HG03565 (cell line): ENCODE measurements around the gene TOB2.
"Not testable (repeated sequence)": the region's sequence is repeated elsewhere in the genome, so short reads cannot be mapped to it uniquely, and the experiment has no call there.

ENCODE experiments used
- ATAC-seq: cut with Tn5 transposase; IDR thresholded peaks from one replicate; pipeline ENCODE4 v1.9.1; 2021; ENCODE audit warnings: mild to moderate bottlenecking, moderate library complexity; ENCODE audit not compliant: unreplicated experiment

The TOB2 gene

DNA sequence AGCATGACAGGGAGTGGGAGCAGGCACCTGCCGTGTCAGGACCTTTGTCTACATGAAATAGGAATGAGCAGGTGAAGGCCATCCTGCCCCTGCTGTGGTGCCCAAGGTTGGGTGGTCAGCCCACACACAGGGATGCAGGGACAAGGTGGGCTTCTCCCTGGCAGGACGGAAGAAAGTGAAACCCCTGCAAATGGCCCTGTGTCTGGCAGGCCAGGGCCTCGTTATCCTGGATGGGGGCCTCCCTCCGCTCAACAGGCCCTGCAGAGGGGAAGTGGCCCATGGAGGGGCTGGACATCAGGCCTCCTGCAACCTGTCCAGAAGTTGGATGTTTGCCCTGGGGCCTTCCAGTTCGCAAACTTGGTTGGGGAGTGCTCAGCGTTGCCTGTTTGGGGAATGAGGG lies 14.9 kb downstream of the TOB2 start:
- no peak for ATAC-seq

DNA sequence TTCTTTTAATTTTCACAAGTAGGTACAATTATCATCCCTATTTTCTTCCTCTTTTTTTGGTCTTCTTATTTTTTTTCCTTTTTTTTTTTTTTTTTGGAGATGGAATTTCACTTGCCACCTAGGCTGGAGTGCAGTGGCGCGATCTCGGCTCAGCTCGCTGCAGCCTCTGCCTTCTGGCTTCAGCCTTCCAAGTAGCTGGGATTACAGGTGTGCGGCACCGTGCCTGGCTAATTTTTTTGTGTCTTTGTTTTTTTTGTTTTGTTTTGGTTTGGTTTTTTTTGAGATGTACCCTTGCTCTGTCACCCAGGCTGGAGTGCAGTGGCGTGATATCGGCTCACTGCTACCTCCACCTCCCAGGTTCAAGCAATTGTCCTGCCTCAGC lies 16.7 kb downstream of the TOB2 start:
- no peak for ATAC-seq

DNA sequence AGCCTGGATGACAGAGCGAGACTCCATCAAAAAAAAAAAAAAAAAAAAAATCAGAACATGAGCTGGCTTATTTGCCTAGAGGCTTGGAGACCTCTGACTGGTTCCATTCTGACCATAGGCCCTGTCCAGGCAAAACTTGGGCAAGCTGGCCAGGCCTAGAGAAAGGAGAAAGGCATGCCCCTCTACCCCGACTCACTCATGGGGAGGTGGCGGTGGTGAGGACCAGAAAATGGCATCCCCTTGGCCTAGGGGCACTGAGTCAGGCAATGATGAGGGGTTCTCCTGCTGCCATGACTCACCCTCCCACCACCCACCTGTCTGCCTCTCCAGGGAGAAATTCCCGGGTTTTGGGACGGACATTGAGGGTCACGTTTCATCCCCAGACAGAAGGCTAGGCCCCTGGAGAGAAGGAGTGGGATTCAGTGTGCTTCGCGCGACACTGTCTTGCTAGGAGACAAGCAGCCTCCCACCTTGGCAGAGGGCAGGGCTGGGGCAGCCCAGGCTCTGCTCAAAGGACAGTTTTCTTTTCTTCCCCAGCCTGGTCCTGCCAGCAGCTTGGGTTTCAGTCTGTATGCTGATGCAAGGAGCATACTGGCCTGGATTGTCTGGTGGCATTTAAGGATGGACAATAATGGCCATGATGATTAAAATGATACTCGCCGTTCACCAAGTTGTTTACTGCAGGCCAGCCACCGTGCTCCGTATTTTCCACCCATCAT lies 17.2 kb downstream of the TOB2 start:
- ATAC-seq, result no peak

DNA sequence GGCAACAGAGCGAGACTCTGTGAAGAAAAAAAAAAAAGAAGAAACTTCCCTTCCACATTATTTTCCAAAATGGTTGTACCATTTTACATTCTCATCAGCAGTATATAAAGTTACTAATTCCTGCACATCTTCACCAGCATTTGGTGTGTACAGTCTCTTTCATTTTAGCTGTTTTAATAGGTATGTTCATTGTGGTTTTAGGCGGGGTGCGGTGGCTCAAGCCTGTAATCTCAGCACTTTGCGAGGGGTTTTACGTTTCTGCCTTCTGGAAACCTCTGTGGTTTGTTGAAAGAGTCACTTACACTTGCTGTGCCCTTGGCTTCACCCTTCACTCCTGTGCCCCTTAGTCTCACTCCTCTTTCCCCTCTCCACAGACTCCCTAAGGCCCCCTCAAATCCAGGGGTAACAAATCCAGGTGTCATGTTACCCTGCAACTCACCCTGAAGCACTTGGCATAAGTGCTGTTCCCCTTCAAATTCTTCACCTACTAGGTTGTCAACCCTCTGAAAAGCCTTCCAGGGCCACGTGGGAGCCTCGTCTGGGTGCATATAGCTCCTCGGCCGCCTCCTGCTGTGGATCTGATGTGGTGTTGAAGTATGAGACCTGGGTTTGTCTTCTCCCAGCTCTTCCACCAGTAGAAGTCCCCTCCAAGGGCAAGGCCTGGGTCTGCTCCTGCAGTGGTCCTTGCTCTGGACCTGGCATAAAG lies 20.8 kb downstream of the TOB2 start:
- no peak for ATAC-seq

DNA sequence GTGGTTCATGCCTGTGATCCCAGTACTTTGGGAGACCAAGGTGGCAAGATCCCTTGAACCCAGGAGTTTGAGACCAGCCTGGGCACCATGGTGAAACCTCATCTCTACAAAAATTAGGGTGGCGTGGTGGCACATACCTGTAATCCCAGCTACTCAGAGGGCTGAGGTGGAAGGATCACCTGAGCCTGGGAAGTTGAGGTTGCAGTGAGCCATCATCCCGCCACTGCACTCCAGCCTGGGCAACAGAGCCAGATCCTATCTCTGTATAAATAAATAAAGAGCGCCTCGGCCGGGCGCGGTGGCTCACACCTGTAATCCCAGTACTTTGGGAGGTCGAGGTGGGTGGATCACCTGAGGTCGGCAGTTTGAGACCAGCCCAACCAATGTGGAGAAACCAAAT lies 27.9 kb downstream of the TOB2 start:
- no peak for ATAC-seq

DNA sequence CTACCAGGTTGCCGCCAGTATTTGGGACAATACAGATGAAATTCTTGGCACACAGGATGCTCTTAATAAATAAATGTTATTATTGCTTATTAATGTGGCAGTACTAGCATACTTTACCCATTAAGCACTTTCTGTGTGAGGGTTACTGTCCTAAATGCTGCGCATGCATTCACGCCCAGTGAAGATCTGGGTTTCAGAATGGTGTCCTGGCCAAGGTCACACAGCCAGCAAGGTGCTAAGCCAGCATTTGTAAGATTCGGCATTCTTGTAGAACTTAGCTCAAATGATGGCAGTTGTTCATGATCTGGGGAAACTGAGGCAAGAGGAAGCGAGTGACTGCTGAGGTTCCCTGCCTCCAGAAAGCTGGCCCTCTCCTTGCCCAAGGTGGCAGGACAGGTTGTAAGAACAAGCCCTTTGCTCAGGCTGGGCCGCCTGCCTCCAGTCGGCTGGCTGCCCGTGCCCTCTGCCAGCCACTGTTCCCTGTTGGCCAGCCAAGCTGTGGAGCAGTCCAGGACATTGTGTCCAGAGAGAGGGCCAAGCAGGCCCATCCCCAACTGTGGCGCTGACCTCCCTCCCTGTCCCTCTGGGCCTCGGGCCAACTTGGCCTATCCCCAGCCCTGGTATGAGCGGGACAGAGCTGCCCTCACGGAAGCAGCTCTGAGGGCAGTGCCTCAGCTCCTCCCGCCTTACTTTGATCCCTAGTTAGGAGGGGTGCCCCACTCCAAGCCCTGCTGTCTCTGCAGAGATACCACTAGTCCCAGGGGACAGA lies 28.8 kb downstream of the TOB2 start:
- no peak for ATAC-seq

DNA sequence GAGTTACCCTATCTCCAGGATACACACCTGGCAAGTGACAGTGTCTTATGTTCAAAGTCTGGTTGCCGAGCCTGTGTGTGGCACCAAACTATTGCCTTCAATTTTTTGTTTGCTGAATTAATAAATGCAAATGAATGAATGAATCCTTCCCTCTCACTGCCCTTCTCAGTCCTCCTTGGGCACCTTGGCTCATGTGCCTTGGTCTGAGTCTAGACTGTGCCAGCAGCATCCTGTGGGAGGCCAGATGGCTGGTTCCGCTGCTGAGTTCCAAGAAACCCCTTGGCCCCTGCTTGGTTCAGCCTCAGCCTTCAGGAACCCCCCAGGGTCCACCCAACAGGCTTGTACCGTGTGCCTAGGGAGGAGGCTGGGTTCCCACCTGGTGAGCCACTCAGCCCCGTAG lies 31.0 kb downstream of the TOB2 start:
- ATAC-seq, result no peak

DNA sequence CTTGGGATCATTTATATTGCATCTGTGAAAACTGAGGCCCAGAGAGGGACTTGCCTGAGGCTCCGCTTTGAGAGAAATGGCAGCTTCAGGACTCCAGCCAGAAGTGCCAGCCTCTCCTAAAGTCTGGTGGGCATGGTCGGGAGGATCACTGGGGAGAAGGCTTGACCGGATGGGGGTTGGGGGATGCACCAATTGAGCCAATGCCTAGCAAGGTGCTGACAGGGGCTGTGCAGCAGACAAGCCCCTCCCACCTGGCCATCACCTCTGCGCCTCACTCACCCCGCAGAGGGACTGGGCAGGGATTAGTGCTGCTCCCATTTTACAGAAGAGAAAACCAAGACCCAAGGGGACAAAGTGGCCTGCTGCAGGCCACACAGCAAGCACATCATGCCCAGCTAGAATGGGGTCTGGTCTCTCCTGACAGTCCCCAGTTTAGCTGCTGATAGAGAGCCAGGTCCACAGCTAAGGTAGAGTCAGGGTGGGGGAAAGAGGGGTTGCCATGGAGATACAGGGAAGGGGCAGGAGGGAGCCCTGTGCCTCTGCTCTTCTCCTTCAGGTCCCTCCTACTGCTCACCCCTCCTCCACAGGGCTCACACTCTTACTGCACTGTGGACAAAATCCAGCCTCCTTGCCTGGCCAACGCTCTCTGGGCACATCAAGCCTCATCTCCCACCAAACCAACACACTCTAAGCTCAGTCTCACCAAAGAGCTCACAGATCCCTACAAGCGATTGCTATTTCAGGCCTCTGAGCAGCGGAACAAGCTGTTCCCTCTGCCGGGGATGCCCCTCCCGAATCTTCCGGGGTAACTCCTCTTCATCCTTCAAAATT lies 35.4 kb downstream of the TOB2 start:
- no peak for ATAC-seq

DNA sequence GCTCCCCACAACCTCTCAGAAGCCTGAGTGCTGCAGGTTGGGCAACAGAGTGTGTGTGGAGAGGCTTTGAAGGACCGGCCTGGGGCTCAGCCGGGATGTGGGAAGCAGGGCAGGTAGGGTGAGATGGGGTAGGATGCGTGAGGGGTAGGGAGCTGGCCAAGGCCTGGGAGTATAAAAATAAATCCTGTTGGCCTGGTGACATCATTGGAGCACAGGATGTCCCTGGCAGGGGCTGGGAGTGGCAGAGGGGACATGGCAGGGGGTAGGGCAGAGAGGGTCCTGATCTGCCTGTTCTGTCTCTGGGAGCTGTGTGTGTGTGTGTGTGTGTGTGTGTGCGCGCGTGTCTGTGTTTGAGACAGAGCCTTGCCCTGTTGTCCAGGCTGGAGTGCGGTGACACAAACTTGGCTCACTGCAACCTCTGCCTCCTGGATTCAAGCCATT lies 36.3 kb downstream of the TOB2 start:
- ATAC-seq, result no peak

DNA sequence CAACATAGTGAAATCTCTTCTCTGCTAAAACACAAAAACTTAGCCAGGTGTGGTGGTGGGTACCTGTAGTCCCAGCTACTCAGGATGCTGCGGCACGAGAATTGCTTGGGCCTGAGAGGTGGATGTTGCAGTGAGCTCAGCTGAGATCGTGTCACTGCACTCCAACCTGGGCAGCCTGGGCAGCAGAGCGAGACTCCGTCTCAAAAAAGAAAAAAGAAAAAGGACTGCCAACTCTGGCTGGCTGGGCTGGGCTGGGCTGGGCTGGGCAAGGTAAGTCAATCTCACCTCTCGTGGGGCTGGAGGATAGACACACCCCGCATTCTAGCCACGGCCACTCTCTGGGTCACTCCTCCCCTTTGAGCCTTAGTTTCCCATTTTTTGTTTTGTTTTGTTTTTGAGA lies 37.9 kb downstream of the TOB2 start:
- no peak for ATAC-seq

DNA sequence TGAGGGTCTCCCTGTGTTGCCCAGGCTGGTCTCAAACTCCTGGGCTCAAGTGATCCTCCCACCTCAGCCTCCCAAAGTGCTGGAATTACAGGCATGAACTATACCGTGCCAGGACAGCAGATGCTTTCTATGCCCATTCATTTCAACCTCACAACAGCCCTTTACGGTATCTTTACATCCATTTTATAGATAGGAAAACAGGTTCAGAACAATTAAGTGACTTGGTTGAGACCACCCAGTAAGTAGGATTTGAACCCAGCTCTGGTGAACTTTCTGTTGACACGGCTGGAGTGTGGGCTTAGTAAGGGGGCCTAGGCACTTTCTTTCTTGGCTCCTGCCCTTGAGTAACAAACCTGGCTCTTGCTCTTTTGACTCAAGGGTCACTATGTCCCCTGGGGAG lies 39.2 kb downstream of the TOB2 start:
- ATAC-seq, result no peak

DNA sequence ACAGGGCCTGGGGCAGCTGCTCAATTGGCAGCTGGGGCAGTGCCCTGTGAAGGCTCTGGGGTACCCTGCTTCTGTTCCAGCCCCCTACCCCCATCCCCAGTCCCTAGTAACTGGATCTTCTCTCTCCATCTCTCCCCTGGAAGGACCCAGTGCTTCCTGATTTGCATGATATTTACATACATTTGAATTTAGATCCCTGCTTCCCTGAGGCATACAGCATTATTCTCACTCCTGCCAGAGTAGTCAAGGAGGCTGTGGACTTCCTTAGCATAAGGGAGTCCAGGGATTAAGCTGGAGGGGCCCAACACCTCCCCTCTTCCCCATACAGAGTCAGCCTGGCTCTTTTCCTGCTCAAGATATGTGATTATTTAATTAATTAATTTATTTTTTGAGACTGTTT lies 40.2 kb downstream of the TOB2 start:
- ATAC-seq, result no peak

DNA sequence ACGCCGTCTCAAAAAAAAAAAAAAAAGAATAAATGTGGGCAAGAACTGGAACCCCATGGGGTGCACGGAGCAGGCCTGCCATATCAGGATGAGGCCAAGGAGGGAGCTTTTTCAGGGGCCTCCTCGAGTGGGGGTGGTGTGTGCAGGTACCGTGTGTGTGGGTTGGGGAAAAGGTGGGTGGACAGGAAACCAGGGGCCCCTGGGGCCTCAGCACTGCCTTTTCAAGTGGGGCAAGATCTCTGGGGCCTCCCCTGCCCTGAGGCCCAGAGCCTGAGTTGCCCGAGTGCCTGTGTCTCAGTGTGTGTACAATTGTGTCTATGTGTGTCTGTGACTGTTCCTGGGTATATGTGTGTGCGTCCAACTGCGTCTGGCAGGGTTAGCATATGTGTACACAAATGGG lies 41.0 kb downstream of the TOB2 start:
- ATAC-seq, result no peak

DNA sequence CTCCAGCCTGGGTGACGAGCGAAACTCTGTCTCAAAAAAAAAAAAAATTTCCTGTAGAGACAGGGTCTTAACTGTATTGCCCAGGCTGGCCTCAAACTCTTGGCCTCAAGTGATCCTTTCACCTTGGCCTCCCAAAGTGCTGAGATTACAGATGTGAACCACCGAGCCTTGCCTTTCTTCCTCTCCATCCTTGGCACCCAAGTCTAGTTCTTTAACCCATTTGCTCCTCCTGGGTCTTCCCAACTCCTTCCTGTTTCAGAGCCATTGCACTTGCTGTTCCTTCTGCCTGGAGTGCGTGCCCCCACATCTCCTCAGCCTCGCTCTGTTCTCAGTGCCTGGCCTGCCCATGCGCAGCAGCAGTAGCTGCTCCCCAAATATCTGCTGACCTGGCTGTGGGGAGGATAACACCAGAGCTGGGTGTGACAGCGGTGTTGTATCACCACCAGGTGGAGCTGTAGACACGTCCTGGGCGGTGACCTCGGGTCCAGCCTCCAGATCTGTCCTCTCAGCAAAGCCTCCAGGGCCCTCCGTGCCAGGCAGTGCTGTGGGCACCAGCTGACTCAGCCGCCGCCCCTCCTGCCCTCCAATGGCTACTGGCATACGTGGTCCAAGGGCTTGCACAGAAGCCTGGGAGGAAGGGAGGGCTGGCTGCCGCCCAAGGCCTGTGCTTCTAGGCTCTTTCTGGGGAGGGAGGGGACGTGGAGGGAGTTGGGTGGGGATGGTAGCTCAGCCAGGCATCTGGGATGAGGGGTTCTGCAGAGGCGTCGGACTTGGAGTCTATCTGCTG lies 42.9 kb downstream of the TOB2 start:
- ATAC-seq, result peak; percentile 75

DNA sequence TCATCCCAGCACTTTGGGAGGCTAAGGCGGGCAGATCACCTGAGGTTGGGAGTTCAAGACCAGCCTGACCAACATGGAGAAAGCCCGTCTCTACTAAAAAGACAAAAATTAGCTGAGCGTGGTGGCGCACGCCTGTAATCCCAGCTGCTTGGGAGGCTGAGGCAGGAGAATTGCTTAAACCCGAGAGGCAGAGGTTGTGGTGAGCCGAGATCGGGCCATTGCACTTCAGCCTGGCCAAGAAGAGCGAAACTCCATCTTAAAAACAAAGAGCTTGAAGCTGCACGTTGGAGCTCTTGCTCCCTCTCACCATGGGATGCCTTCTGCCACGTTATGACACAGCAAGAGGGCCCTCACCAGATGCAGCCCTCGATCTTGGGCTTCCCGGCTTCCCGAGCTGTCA lies 43.8 kb downstream of the TOB2 start:
- not testable (repeated sequence) for ATAC-seq

DNA sequence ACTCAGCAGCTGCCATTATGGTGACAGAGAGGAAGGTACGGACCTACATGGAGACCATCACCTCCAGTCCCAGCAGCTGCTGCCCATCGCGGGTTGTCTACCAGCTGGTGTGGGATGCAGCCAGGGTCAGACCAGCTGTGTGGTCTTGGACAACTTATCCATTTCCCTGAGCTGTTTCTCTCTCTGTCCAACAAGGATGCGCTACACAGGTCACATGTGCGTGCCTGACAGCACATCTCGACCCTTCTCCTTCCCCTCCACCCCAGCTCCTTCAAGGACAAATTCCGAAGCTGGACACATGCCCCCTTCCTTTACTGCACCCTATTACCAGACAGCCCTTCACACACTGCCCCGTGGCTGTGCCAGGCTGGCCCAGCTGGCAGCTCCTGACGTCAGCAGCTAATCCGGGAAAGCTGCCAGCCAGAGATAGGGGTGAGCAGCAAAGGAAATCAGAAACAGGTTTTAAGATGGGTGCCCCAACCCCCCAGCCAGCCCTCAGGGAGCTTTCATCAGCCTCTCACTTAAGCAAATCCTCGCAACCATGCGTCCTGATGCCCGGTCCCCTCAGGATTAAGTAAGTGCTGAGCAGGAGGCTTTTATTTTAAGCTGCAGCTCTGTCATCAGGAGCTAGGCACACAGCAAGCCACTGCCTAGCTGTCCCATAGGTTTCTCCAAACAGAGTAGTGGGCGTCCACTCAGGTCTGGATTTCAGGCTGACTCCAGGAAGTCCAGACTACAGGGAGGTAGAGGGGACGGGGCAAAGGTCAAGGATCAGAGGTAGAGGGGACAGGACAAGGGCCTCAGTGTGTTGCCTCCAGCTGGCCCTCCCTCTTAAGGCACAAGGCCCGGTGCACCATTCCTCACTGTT lies 44.6 kb downstream of the TOB2 start:
- no peak for ATAC-seq

DNA sequence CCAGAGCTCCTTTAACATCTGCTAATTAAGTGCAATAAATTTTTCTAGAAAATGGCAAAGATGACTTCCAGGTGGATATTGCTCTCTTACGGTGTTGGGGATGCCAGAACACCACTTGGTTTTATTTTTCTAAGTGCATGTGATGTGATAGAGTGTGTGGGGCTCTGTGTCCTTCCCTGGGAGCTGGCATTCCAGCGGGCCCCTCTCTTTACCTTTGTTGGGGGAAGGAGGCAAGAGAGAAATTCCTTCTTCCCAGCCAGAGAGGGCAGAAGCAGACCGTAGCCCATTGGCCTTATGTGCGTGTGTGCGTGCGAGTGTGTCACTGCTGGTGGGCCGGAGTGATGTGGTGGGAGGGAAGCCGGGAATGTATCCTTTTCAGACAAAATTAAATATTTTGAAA lies 47.7 kb downstream of the TOB2 start:
- ATAC-seq, result no peak

DNA sequence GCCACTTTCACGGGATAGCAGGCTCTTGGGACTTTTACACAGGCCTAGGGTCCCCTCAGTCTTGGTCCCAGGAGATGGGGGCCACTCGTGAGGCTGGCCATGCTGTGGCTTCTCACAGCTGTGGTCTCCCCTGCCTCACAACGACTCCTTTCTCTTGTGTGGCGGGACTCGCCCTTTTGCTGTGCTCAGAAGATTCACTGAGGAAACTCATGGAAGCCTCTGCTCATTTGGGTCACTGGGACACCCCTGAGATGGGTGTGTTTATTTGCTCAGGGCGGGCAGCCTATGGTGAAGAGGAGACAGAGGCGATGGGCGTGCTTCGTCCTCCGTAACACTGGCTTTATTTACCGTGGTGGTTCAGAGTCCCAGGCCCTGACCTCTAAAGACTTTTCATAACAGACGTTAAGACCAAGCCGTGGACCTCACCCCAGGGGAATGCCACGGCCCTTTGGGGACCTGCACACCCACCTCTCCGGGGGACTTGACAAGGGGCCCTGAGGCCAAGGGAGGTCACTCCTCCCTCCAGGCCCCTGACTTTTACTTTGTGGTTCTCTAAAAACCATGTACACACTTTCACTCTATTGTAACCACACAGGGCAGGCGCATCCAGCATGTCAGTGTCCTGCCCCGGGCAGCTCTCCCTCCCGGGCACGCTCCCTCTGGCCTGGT lies 49.3 kb downstream of the TOB2 start:
- ATAC-seq, result no peak
